Measurements from ENCODE around the gene SLC26A1.
"Not testable (repeated sequence)": the region's sequence is repeated elsewhere in the genome, so short reads cannot be mapped to it uniquely, and the experiment has no call there.

SLC26A1 gene

DNA sequence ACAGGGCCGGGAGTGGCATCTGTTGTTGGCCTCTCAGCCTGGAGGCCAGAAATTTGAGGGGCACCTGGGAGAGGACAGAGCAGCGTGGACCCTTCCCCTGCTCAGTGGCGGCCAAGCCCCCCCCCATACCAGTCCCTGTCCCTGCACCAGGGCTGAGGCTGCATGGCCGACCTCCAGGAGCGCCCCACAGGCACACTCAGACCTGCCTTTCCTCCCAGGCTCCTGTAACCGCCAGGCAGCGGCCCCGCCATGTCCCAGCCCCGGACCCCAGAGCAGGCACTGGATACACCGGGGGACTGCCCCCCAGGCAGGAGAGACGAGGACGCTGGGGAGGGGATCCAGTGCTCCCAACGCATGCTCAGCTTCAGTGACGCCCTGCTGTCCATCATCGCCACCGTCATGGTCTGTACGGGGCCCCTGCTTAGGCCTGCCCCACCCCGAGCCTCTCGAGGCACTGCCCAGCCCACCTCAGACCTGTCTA, 45.7 kb downstream of the SLC26A1 start:
- Histone ChIP-seq H3K9me3 (ENCODE audit: low read length) (no peaks in the 10 kb centered on the region), H3K4me3 (ENCODE audit: low read depth in 1 of 2, low read length in 2 of 2) (no peak overlapping the region), H3K27me3 (ENCODE audit: control insufficient read depth in 1 of 2, insufficient read depth in 2 of 2, low read length in 2 of 2) (no peaks in the 10 kb centered on the region)

DNA sequence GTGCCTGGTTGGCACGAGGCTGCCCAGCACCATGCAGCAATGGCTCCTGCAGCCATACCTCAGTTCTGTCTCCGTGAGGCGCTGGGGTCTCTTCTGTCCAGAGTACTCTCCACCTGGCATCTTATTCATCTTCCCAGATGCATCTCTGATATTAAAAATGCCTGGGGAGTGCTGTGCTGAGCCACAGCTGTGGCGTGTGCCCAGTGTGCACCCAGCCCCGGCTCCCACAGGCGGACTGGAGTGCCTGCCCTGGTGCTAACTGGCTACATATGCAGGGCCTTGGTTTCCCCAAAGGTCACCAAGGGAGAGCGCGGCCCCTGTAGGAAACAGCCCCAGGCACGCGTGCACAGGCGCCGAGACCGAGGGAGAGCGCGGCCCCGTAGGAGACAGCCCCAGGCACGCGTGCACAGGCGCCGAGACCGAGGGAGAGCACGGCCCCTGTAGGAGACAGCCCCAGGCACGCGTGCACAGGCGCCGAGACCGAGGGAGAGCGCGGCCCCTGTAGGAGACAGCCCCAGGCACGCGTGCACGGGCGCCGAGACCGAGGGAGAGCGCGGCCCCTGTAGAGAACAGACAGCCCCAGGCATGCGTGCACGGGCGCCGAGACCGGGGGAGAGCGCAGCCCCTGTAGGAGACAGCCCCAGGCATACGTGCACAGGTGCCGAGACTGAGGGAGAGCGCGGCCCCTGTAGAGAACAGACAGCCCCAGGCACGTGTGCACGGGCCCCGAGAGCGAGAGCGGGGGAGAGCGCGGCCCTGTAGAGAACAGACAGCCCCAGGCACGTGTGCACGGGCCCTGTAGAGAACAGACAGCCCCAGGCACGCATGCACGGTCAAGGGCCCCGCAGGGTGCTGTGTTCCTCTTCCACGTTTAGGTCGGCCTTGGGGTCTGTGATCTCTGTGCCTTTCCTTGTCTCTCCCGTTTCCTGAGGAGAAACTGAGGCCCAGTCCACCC, 46.4 kb downstream of the SLC26A1 start:
- no peaks in the 10 kb centered on the region for H3K4me1 ChIP-seq (ENCODE audit: insufficient read depth, low read length)
- H3K36me3 ChIP-seq (ENCODE audit: insufficient read depth, low read length) = no peaks in the 10 kb centered on the region
- no peaks in the 10 kb centered on the region for H3K9me3 ChIP-seq (ENCODE audit: low read length)
- H3K9ac ChIP-seq (ENCODE audit: low read length) = no peak overlapping the region
- H3K4me3 ChIP-seq (ENCODE audit: low read depth in 1 of 2, low read length in 2 of 2) = no peak overlapping the region
- H3K27me3 ChIP-seq (ENCODE audit: control insufficient read depth in 1 of 2, insufficient read depth in 2 of 2, low read length in 2 of 2) = no peaks in the 10 kb centered on the region
- H3K27ac ChIP-seq (ENCODE audit: low read depth, low read length) = no peak overlapping the region

More for the DNA sequence above, 45.7 kb downstream of the SLC26A1 start:
- Histone ChIP-seq H3K36me3 (ENCODE audit: insufficient read depth, low read length) (no peaks in the 10 kb centered on the region), H3K27ac (ENCODE audit: low read depth, low read length) (no peak overlapping the region), H3K9ac (ENCODE audit: low read length) (no peak overlapping the region), H3K4me1 (ENCODE audit: insufficient read depth, low read length) (no peaks in the 10 kb centered on the region)

DNA sequence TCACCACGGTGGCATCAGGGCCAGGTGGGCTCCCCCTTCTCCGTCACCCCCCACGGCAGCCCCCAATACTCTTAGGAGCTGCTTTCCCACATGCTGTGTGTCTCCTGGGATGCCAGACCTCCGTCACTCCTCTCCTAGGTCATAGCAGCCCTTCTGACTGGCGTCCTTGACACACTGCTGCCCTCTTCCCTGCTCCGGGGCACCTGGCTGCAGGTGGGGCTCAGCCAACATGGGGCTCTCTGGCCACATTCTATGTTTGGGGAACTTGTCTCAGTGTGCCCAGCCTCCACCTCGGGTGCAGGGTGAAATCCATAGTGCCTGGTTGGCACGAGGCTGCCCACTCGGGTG, 47.1 kb downstream of the SLC26A1 start:
- no peaks in the 10 kb centered on the region for H3K9me3 ChIP-seq (ENCODE audit: low read length)
- H3K9ac ChIP-seq (ENCODE audit: low read length) = no peak overlapping the region
- H3K27me3 ChIP-seq (ENCODE audit: control insufficient read depth in 1 of 2, insufficient read depth in 2 of 2, low read length in 2 of 2) = no peaks in the 10 kb centered on the region
- no peaks in the 10 kb centered on the region for H3K36me3 ChIP-seq (ENCODE audit: insufficient read depth, low read length)
- no peaks in the 10 kb centered on the region for H3K4me1 ChIP-seq (ENCODE audit: insufficient read depth, low read length)
- no peak overlapping the region for H3K4me3 ChIP-seq (ENCODE audit: low read depth in 1 of 2, low read length in 2 of 2)
- H3K27ac ChIP-seq (ENCODE audit: low read depth, low read length) = no peak overlapping the region

DNA sequence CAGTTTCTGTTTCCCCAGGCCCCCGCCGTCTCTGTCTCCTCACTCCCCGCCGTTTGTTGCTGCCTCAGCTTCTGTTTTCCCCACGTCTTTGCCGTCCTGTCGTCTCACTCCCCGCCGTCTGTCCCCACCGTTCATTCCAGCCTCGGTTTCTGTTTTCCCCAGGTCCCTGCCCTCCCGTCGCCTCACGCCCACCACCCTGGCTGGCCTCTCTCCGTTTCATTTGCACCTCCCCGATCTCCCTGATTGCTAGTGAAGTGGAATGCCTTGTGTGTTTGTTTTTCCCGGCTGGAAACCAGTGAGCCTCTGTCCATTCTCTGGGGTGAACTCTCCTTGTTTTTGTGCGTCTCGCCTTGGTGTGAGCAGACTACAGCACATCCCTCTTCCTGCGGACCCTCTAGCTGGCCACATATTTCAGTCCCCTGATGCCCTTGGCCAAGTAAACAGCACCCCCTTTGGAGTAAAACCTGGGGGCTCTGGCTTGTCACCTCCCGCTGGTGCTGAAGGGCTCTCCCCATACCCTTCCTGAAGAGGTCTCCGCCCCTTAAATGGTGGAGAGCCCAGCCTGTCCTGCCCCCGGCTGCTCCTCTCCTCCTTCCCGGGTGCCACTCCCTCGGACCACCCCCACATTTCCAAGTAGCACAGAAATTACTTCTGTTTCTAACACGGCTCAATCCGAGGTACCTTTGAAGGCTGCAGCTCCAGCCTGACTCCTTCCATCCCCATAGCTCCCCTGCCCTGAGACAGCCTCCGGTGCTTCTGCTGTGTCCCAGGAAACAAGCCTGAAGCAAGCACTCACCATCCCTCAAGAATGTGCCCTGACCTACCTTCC, 47.7 kb downstream of the SLC26A1 start:
- Histone ChIP-seq H3K27ac (ENCODE audit: low read depth, low read length) (no peak overlapping the region), H3K36me3 (ENCODE audit: insufficient read depth, low read length) (no peaks in the 10 kb centered on the region), H3K9me3 (ENCODE audit: low read length) (no peaks in the 10 kb centered on the region), H3K27me3 (ENCODE audit: control insufficient read depth in 1 of 2, insufficient read depth in 2 of 2, low read length in 2 of 2) (no peaks in the 10 kb centered on the region), H3K4me1 (ENCODE audit: insufficient read depth, low read length) (no peaks in the 10 kb centered on the region), H3K4me3 (ENCODE audit: low read depth in 1 of 2, low read length in 2 of 2) (no peak overlapping the region), H3K9ac (ENCODE audit: low read length) (no peak overlapping the region)

DNA sequence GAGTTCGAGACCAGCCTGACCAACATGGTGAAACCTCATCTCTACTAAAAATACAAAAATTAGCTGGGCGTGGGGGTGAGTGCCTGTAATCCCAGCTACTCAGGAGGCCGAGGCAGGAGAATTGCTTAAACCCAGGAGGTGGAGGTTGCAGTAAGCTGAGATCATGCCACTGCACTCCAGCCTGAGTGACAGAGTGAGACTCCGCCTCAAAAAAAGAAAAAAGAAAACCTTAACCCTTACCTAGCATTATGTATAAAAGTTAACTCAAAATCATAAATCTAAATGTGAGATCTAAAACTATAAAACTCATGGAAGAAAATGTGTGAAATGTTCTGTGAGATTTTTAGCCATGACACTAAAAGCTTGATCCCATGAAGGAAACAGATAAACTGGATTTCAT, 53.7 kb downstream of the SLC26A1 start:
- H3K36me3 ChIP-seq (ENCODE audit: insufficient read depth, low read length); H3K9ac ChIP-seq (ENCODE audit: low read length); H3K9me3 ChIP-seq (ENCODE audit: low read length); H3K27me3 ChIP-seq (ENCODE audit: control insufficient read depth in 1 of 2, insufficient read depth in 2 of 2, low read length in 2 of 2); H3K27ac ChIP-seq (ENCODE audit: low read depth, low read length); H3K4me3 ChIP-seq (ENCODE audit: low read depth in 1 of 2, low read length in 2 of 2); H3K4me1 ChIP-seq (ENCODE audit: insufficient read depth, low read length): not testable (repeated sequence)
